ENCODE measurements around the gene NELL1.

NELL1 gene

DNA sequence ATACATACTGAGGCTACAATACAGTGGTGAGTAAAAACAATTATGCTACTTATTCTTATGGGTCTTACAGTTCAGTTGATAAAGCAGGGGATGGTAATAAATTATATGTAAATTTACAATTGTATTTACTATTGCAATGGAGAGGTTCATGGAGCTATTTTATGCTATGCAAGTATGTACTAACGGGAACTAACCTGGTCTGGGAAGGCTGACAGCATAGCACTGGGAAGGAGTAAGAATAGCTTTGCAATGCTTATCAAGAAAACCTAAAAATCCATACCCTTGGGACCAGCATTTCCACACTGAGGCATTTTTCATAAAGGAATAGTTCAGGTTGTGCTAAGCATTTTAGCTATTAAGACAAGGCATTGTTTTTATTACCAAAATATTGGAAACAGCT, 700.6 kb downstream of the NELL1 start:
- no peak for TF ChIP-seq SNAI2 (CRISPR knock-in tag; IDR thresholded peaks at IDR 0.05)
- TF ChIP-seq, protein P1, sequence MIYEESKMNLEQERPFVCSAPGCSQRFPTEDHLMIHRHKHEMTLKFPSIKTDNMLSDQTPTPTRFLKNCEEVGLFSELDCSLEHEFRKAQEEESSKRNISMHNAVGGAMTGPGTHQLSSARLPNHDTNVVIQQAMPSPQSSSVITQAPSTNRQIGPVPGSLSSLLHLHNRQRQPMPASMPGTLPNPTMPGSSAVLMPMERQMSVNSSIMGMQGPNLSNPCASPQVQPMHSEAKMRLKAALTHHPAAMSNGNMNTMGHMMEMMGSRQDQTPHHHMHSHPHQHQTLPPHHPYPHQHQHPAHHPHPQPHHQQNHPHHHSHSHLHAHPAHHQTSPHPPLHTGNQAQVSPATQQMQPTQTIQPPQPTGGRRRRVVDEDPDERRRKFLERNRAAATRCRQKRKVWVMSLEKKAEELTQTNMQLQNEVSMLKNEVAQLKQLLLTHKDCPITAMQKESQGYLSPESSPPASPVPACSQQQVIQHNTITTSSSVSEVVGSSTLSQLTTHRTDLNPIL (CRISPR knock-in tag; IDR thresholded peaks at IDR 0.05; ENCODE audit: low read depth): no peak
- TF ChIP-seq, protein P2, sequence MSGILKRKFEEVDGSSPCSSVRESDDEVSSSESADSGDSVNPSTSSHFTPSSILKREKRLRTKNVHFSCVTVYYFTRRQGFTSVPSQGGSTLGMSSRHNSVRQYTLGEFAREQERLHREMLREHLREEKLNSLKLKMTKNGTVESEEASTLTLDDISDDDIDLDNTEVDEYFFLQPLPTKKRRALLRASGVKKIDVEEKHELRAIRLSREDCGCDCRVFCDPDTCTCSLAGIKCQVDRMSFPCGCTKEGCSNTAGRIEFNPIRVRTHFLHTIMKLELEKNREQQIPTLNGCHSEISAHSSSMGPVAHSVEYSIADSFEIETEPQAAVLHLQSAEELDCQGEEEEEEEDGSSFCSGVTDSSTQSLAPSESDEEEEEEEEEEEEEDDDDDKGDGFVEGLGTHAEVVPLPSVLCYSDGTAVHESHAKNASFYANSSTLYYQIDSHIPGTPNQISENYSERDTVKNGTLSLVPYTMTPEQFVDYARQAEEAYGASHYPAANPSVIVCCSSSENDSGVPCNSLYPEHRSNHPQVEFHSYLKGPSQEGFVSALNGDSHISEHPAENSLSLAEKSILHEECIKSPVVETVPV (CRISPR knock-in tag; IDR thresholded peaks at IDR 0.05): no peak
- TF ChIP-seq ZNF8 (CRISPR knock-in tag; IDR thresholded peaks at IDR 0.05): no peak
- ATAC-seq: no peak

DNA sequence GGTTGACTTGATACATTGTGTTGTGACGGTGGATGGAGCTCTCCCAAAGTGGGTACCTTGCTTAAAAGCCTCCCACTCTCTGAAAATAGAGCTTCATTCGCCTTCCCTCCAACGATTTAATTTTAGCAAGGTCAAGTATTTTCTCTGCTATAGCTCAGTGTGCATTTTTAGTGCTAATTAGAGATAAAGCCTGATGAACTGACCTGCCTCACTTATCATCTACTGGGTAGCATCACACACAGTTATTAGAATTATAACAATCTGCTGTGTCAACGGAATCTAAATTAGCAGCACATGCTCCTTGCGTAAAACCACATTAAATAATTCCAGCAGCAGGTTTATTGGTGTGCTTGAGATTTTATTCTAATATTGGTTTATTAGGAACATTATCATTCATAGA, 701.7 kb downstream of the NELL1 start:
- no peak for ATAC-seq
- TF ChIP-seq GLIS3 (CRISPR knock-in tag; IDR thresholded peaks at IDR 0.05): no peak
- TF ChIP-seq, protein P1 (CRISPR knock-in tag; IDR thresholded peaks at IDR 0.05; ENCODE audit: low read depth): no peak
- TF ChIP-seq, protein P3, sequence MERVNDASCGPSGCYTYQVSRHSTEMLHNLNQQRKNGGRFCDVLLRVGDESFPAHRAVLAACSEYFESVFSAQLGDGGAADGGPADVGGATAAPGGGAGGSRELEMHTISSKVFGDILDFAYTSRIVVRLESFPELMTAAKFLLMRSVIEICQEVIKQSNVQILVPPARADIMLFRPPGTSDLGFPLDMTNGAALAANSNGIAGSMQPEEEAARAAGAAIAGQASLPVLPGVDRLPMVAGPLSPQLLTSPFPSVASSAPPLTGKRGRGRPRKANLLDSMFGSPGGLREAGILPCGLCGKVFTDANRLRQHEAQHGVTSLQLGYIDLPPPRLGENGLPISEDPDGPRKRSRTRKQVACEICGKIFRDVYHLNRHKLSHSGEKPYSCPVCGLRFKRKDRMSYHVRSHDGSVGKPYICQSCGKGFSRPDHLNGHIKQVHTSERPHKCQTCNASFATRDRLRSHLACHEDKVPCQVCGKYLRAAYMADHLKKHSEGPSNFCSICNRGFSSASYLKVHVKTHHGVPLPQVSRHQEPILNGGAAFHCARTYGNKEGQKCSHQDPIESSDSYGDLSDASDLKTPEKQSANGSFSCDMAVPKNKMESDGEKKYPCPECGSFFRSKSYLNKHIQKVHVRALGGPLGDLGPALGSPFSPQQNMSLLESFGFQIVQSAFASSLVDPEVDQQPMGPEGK (CRISPR knock-in tag; IDR thresholded peaks at IDR 0.05; ENCODE audit: borderline replicate concordance): no peak
- TF ChIP-seq, protein P4, sequence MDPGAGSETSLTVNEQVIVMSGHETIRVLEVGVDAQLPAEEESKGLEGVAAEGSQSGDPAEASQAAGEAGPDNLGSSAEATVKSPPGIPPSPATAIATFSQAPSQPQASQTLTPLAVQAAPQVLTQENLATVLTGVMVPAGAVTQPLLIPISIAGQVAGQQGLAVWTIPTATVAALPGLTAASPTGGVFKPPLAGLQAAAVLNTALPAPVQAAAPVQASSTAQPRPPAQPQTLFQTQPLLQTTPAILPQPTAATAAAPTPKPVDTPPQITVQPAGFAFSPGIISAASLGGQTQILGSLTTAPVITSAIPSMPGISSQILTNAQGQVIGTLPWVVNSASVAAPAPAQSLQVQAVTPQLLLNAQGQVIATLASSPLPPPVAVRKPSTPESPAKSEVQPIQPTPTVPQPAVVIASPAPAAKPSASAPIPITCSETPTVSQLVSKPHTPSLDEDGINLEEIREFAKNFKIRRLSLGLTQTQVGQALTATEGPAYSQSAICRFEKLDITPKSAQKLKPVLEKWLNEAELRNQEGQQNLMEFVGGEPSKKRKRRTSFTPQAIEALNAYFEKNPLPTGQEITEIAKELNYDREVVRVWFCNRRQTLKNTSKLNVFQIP (CRISPR knock-in tag; IDR thresholded peaks at IDR 0.05; ENCODE audit: borderline replicate concordance, low read depth): no peak
- TF ChIP-seq RARB (CRISPR knock-in tag; IDR thresholded peaks at IDR 0.05): no peak
- no peak for TF ChIP-seq ESRRG (CRISPR knock-in tag; IDR thresholded peaks at IDR 0.05)
- no peak for TF ChIP-seq PPARA (CRISPR knock-in tag; IDR thresholded peaks at IDR 0.05; ENCODE audit: borderline replicate concordance)
- TF ChIP-seq ZC3H10 (CRISPR knock-in tag; IDR thresholded peaks at IDR 0.05): no peak
- TF ChIP-seq SNAI2 (CRISPR knock-in tag; IDR thresholded peaks at IDR 0.05): no peak
- no peak for TF ChIP-seq TOX (CRISPR knock-in tag; IDR thresholded peaks at IDR 0.05; ENCODE audit: borderline replicate concordance)

DNA sequence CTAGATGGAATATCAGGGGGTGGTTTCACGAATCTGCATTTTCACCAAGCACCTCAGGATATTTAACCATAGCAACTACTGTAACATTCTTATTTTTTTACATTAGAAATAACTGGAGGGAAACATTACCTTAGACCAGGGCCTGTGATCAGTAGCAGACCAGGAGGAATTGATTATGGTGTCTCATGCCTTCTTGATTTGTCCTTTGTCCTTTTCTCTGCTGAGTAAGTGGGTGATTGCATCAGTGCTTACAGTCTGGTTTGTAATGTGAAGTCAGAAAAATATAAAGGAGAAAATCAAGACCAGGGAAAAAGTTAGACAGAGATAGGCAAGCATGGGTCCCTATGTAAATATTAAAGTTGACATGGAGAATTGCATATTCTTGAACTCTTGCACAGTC, 703.3 kb downstream of the NELL1 start:
- no peak for ATAC-seq
- TF ChIP-seq ZNF8 (CRISPR knock-in tag; IDR thresholded peaks at IDR 0.05): no peak
- TF ChIP-seq, protein P2 (CRISPR knock-in tag; IDR thresholded peaks at IDR 0.05): no peak

DNA sequence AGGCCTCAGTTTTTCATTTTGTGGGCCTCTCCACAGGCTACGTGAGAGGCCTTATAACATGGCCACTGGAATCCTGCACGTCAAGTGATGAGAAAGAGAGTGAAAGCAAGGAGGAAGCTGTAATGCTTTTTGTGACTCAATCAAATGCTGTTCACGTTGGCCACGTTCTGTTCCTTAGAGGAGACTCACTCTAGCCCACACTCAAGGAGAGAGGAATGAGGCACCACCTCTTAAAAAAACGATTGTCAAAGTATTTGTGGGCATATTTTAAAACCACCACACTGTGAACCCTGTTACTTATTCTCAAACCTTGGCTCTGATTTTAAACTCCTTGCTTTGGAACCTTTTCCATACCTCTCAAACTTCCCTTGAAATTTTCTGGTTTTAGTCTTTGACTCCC, 705.0 kb downstream of the NELL1 start:
- TF ChIP-seq PPARA (CRISPR knock-in tag; IDR thresholded peaks at IDR 0.05; ENCODE audit: borderline replicate concordance) (no peak), ESRRG (CRISPR knock-in tag; IDR thresholded peaks at IDR 0.05) (no peak), ARNTL (CRISPR knock-in tag; IDR thresholded peaks at IDR 0.05; ENCODE audit: borderline replicate concordance, low read depth) (no peak), ZNF8 (CRISPR knock-in tag; IDR thresholded peaks at IDR 0.05) (no peak), SNAI2 (CRISPR knock-in tag; IDR thresholded peaks at IDR 0.05) (no peak), ISL1 (CRISPR knock-in tag; IDR thresholded peaks at IDR 0.05) (no peak)
- TF ChIP-seq, protein P5, sequence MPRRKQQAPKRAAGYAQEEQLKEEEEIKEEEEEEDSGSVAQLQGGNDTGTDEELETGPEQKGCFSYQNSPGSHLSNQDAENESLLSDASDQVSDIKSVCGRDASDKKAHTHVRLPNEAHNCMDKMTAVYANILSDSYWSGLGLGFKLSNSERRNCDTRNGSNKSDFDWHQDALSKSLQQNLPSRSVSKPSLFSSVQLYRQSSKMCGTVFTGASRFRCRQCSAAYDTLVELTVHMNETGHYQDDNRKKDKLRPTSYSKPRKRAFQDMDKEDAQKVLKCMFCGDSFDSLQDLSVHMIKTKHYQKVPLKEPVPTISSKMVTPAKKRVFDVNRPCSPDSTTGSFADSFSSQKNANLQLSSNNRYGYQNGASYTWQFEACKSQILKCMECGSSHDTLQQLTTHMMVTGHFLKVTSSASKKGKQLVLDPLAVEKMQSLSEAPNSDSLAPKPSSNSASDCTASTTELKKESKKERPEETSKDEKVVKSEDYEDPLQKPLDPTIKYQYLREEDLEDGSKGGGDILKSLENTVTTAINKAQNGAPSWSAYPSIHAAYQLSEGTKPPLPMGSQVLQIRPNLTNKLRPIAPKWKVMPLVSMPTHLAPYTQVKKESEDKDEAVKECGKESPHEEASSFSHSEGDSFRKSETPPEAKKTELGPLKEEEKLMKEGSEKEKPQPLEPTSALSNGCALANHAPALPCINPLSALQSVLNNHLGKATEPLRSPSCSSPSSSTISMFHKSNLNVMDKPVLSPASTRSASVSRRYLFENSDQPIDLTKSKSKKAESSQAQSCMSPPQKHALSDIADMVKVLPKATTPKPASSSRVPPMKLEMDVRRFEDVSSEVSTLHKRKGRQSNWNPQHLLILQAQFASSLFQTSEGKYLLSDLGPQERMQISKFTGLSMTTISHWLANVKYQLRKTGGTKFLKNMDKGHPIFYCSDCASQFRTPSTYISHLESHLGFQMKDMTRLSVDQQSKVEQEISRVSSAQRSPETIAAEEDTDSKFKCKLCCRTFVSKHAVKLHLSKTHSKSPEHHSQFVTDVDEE (CRISPR knock-in tag; IDR thresholded peaks at IDR 0.05): no peak
- TF ChIP-seq, protein P3 (CRISPR knock-in tag; IDR thresholded peaks at IDR 0.05; ENCODE audit: borderline replicate concordance): no peak
- no peak for ATAC-seq

Data from SK-N-SH treated with all-trans-retinoic acid at 6 μM for 48 hours (cell line).